HG03175 (cell line): ENCODE measurements around the gene AQP12B.
"Not testable (repeated sequence)": the region's sequence is repeated elsewhere in the genome, so short reads cannot be mapped to it uniquely, and the experiment has no call there.

Experiments
- ATAC-seq: cut with Tn5 transposase; IDR thresholded peaks from one replicate; pipeline ENCODE4 v1.9.1; 2021; ENCODE audit warnings: mild to moderate bottlenecking, moderate library complexity; ENCODE audit not compliant: unreplicated experiment

AQP12B gene

DNA sequence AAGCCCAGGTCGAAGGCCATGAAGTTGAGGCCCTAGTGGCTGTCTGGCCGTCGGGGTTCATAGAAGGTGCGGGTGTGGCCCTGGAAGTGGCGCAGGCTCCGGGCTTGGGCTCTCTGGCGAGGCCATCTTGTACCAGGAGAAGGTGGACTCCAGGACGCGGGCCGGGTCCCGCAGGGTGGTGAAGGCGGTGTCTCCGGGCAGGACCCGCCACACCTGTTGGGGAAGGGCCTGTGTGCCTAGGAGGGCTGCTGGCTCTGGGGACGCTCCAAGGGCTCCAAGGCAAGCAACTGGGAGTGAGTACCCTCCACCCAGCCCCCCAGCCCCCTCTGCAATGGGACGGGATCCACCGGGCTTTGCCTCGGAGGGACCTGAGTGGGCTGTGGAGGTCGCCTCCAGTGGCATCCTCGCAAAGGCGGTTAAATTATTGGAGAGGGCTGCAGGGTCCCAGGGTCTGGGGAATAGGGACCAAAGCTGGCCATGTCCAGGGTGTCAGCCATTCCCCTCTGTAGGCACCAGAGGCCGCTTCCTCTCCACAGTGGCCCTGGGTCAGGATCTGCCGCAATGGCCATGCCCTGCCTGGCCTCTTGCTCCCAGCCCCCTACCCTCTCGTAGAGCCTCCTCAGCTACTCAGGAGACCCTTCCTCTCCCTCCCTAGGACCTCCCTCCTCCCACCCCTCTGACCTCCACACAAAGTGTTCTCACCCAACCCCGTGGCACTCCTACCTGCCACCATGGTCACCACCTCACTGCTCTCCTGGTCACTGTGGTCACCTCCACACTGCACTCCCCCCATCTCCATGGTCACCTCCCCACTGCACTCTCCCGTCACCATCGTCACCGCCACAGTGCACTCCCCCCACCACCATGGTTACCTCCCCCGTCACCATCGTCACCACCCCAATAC lies 19.3 kb upstream of the AQP12B start:
- ATAC-seq = no peak

DNA sequence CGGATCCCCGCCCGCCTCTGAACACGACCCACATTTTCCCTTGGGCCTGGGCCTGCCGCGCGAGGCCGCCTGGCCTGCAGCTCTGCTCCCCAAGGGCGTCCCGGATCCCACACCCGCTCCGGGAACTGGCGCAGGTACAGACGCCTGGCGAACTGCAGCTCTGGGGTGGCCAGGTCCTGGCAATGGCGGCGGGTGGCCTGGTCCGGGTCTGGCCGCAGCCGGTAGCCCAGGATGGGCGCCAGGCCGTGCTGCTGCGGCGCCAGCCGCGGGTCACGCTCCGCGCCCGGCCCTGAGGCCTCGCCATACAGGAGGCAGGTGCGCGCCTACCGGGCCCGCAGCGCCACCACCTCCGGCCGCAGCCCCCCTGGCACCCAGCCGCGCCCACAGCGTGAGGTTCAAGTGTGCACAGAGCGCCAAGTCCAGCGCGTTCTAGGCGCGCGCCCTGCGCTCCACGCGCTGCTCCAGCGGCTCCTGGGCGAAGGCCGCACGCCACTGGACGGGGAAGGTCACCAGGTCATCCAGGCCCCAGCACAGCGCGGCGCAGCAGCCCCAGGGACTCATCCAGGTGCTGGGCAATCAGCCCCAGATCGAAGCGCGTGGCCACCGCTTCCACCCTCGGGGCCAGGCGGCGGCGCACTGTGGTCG lies 18.5 kb upstream of the AQP12B start:
- ATAC-seq = no peak

DNA sequence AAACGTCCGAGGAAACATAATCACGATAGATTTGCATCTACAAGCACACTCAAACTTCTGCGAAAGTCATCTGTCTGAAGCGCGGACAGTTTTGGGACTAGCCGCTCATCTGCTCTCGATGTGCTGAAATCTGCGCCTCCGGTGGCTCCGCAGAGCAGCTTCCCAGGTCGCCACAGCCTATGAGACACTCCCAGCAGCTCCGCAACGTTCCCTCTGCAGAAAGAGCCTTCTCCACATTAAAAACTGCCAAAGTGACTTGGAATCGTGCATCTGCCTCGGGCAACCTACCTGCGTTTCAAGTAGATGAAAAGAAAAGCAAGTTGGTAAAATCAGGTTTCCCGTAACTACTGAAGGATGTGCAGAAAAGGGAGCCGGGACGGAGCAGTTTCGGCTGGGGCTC lies 17.9 kb upstream of the AQP12B start:
- ATAC-seq = not testable (repeated sequence)

DNA sequence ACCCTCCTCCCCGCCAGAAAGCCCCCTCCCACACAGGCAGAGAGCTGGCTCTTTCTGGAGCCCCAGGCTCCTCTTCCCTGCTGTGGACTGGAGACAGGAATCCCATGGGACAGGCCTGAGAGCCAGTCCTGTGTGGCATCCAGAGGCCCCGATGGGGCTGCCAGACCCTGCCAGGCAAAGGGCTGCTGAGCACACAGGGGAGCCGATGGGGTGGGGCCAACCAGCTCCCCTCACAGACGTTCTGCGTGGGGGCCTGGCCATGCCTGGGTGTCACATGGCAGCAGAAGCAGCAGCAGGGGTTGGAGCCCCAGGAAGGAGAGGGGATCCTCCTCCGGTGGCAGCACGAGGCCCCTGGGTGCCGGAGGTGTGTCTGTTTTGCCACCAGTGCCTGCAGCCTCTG lies 17.1 kb upstream of the AQP12B start:
- not testable (repeated sequence) for ATAC-seq

DNA sequence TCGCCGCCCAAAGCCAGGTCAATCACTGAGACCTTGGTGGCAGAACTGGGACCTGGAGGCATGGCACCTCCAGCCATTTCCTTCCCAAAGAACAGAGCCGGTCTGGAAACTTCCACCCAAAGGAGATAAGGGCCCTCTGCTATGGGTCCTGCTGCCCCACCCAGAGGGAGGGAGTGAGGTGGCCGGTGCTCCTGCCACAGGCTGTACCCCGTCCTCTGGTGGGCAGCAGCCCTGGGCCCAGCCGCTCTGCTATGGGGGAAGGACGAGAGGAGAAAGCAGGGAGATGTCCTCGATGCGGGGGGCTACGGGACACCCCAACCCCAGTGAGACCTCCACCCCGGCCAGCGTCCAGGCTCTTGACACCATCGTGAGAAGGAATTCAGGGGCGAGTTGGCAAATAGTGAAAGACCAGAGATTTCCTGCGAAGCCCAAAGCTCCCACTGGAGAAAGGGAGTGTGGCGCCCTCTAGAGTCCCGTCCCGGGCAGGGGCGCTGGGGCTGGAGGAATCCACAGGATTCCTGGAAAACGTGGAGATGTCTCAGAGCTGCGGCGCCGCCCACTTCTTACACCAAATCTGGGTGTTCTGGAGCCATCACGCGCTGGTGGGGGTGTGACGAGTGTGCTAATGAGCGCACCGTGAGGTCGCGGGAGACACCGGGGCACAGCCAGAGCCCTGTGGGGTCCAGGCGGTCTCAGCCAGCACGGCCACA lies 16.3 kb upstream of the AQP12B start:
- ATAC-seq = not testable (repeated sequence)

DNA sequence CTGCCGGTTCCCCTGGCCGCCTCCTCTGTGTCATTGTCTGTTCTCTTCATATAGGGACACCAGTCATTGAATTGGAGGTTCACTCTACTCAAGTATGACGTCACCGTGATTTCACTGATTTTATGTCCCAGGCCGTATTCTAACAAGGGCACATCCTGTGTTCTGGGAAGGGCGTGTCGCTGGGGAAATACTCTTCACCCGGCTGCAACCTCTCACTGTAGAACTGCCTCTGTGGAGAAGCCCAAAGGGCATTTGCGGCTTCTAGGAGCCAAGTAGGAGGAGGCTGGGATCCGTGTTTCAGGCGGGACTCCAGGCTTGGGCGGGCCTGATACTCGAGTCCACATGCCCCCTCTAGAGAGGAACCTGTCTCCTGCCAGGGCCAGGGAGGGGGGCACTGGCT lies 13.8 kb upstream of the AQP12B start:
- not testable (repeated sequence) for ATAC-seq

DNA sequence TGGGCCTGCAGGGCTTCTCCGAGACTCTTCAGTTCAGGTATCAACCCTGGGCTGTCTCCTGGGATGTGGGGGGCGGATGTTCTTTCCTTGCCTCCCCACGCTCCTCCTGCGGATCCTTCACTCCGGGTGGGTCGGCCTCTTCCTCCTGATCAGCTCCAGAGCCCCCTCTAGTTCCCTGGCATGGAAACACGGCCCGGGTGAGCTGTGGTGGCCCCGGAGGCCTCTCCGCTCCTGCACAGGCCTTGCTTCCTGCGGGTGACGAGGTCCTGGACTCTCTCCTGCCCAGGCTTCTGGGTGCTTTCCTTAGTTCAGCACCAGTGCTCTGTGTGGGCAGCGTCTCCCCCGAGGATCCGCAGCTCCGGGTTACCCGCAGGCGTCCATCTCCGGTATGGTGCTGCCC lies 12.9 kb upstream of the AQP12B start:
- ATAC-seq = not testable (repeated sequence)

DNA sequence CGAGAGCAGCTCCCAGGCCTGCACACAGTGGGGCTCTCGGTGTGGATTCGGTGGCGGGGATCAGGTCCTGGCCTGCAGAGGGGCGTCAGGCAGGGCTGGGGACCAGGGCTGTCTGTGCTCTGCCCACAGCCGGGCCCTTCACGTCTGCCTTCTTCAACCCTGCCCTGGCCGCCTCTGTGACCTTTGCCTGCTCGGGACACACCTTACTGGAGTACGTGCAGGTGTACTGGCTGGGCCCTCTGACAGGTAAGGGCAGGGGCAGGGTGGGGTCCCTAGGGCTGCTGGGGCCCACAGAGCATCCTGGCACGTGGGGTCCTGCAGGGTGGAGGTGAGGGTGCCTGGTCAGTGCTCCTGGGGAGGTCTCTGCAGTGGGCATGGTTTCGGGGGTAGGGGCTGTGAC lies 11.6 kb upstream of the AQP12B start:
- not testable (repeated sequence) for ATAC-seq

DNA sequence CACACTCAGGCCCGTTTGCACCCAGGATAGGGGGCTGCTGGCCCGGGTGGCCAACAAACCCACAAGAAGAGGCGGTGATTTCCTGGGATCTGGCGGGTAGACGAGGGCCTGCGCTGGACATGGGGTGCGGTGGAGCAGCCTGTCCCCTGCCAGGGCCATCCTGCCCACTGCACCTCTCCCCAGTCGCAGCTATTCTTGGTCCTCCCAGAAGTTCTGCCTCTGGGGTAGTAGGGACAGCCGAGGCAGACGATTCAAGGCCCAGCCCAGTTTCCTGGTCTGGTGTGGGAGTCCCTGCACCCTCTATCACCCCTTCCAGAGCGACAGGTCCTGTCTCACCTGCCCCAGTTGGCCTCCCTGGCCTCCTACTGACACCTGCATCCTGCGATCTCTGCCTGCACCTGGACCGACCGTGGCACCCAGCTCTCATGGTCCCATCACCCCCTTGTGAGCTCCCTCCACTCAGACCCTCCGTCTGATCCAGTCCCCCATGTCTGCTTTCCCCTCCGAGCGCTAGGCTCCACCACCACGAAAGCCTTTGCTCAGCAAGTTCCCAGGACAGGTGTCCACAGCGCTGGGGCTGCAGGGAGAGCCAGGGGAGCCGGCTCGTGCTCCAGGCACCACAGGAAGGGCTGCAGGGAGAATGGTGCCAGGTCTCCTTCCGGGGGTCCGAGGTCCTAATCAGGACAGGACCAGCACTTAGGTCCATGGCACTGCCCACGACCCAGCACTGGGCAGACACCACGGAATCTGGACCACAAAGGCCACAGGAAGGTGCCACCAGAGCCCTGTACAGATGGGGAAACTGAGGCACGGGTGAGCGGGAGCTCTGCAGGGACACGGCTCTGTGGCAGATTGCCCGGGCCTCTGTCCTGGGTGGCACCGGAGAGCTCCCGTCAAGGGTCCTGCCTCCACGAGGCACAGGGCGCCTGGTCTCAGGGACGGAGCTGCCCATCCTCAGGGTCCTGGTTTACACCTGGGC lies 10.2 kb upstream of the AQP12B start:
- ATAC-seq = not testable (repeated sequence)

DNA sequence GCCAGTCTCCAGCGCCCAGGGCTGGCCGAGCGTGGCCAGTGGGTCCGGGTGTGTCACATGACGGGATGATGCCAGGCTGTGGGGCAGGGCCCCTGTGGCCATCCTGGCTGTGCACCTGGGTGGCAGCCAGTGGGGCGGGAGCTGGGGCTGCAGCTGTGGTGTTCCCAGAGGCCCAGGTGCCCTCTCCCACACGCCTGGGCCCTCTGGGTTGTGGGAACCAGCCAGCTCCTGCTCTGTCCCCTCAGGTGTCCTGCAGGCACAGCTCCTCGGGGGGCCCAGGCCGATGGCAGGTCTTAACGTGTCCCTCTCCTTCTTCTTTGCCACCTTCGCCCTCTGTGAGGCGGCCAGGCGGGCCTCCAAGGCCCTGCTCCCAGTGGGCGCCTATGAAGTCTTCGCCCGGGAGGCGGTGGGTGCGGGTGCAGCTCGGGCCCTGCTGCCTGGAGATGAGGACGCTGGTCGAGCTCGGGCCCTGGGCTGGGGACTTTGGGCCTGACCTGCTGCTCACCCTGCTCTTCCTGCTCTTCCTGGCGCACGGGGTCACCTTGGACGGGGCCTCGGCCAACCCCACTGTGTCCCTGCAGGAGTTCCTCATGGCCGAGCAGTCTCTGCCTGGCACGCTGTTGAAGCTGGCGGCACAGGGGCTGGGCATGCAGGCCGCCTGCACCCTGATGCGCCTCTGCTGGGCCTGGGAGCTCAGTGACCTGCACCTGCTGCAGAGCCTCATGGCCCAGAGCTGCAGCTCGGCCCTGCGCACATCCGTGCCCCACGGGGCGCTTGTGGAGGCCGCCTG lies 9.1 kb upstream of the AQP12B start, which contains the start of gene AQP12A:
Gene AQP12A, plus strand, starts transcription at position 236 of the 790 bp plus-strand sequence. Its CDS starts 48 bp downstream, at position 284.
- ATAC-seq = not testable (repeated sequence)

DNA sequence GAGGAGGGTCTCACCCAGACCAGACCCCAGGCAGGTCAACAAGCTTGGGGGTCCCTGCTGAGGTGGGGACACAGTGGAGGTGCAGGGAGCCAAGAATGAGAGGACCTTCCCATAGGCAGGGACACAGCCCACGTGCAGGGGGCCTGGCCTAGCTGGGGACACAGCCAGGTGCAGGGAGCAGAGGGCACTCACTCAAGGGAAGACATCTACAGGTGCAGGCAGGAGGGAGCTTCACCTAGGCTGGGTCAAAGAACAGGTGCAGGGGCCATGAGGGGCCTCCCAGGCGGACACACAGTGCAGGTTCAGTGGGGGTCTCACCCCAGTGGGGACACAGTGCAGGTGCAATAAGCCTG lies 8.4 kb upstream of the AQP12B start:
- not testable (repeated sequence) for ATAC-seq

DNA sequence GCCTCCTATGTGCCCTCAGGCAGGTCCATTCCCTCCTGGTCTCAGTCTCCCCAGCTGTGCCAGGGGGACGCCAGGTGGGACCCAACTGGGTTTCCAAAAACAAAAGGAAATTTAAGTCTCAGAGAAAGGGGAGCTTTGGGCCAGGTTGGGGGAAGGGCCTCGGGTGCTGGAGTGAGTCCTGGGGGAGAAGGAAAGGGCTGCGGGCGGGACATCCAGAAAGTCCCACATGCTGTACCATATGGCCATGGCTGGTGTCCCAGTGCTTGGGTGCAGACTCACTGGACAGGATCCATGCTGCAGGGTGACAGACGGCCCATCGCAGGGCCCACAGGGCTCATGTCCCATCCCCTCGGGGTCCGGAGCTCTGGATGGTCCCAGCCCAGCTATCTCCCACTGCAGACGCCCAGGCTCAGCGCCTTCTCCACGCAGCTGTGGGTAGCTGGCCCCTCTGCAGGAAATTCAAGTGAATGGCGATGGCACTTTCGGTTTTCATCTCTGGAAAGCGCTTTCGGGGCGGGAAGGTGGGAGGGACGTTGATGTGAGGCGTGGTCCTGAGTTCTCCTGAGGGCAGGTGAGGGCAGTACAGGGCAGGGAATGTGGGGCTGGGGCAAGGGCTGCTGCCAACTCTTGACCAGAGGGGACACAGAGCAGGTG lies 7.9 kb upstream of the AQP12B start:
- ATAC-seq = not testable (repeated sequence)

DNA sequence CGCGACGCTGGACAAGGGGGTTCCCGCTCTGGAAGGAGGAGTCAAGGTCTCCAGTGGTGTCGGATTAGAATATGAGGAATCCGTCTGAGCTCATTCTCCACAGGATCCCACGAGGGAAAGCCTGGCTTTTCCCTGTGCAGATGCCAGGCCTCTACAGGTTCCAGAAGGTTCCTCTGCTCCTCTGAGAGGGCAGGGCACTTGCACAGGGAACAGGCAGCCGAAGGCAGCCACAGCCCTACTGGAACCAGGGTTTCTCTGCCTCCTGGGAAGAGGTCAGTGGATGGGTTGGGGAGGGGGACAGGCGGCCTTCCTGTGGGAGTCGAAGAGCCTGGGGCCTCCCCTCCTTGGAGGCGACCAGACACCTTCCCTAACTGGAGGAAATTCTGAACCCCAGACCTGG lies 7.3 kb upstream of the AQP12B start:
- no peak for ATAC-seq

DNA sequence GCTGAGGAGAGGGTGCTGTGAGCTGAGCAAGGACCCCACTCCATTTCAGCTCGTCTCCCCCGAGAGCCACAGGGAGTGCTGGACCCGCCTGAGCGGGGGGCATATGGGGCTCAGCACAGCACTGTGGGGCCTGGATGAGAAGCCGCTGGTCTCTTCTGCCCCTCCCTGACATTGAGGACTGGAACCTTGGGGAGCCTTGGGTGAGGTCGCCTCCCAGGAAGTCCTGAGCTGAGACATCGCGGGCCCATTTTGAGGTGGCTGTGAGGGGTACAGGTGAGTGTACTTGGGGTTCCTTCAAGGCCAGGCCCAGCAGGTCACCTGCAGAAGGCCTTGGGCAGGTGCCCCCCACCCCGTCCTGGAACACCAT lies 5.9 kb upstream of the AQP12B start:
- ATAC-seq = no peak

DNA sequence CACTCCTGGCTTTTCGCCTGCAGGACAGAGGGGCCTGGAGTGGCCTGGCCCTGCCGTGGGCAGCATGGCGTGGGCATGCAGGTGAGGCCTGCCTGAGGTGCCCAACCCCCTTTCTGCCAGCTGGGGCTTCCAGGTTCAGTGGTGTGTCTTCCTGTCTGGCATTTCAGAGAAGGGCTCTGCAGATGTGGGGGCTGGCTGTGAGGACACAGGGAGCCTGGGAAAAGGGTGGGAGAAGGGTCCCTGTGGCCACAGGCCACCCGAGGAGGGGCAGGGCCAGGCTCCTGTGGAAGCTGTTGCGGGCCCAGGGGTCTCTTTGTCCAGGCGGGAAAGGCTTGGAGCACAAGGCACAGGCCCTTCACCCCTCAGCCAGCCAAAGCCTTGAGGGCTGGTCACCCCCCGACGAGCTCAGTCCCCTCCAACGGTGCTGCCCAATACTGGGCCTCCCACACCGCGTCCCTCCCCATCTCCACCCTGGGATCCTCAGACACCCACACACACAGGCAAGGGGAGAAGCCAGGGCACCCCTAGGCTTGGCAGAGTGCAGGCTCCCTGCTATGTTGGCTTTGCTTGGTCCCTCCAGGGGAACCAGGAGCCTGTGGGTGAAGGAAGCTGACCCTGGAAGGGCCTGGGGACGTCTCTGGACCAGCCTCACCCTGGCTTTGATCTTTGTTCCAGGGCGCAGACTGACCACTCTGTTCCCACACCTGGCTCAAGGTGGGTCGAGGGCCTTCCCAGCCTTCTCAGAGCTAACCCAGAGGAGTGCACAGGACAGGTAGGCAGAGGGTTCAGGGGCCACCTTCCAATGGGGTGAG lies 5.3 kb upstream of the AQP12B start:
- ATAC-seq = no peak

DNA sequence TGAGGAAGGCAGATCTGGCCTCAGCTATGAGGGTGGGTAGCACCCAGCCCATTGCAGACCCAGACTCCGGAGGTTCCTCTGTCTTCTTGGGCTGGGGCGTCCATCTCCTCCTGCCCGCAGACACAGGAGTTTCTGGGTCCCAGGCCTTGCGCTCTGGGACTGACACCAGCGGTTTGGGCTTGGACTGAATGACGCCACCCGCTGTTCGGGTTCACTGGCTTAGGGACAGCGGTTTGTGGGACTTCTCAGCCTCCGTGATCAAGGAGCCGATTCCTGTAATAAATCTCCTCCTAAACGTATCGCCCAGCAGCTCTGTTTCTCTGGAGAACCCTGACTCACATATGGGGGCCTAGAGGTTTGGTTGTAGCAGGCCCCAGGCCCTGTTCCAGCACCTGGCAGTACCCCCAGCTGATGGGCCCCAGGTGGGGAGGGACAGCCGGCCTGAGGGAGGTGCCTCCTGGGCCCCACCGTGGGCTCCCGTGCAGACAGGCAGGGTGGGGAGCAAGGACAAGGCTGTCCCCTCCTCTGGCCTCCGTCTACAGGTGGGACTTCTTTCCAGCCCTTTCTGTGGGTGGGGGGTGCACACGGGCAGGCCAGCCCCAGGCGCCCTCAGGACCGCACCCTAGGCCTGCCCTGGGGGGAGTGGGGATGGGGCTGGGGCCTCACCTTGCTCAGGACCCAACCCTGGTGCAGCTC lies 4.5 kb upstream of the AQP12B start:
- no peak for ATAC-seq

DNA sequence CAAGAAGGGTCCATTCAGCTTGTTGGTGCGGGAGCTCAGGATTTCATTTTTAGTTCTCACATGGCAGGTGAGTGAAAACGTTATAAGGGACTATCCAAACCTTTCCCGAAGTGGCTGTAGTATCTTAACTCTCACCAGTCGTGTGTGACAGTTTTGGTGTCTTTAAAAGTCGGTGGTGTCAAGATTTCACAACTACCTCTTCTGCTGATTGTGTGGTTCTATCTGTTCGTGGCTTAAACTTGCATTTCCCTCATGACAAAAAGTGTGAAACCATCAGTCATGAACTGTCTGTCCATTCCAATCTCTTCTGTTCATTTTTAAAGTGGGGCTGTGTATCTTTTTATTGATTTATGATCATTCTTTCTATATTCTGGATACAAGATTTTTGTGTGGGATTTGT lies 3.8 kb upstream of the AQP12B start:
- no peak for ATAC-seq
